Breast epithelium (tissue), 3 donors: ENCODE results near the gene TTC39A.

Experiments
- POLR2A ChIP-seq: fragments of 450-650 bp; IDR thresholded peaks from one replicate; pipeline ENCODE4 v1.6.1; 2016; ENCODE audit warnings: antibody characterized with exemption, mild to moderate bottlenecking, moderate library complexity
- TF ChIP-seq, protein P1 (sequence below), 3 donors: fragments of 450-650 bp; IDR thresholded peaks; one replicate each; pipeline ENCODE4 v1.5.1; 2016 to 2017; ENCODE audit warnings: antibody characterized with exemption in 3 of 3, mild to moderate bottlenecking in 3 of 3, moderate library complexity in 3 of 3

DNA sequence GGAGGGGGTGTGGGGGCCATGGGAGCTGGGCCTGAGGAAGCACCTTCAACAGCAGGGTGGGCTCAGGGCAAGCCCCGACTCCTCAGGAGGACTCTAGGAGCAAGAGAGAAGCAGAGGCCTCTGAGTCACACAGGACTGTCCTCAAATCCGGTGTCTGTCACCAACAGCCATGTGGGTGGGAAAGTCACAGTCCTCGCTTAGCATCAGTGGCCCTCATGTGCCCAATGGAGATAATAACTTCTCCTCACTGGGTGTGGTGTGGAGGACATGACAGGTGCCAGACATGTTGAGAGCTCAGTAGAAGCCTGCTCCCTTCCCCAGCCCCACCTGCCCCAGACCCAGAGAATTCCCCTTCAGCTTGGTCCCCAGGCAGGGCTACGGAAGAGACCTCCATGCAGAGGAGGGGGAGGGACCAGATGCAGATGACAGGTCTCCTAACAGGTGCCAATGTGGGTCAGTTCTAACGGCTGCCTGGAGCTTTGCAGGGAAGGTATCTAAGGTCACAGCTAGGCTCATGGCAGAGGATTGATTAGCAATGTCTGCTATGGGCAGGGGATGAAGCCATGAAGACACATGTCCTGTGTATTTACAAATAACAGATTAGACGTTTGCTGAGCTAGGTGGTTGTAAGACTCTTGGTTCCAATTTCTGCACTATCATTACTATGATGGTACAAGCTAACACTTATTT lies 30.2 kb downstream of the TTC39A start:
- TF ChIP-seq, protein P1, sequence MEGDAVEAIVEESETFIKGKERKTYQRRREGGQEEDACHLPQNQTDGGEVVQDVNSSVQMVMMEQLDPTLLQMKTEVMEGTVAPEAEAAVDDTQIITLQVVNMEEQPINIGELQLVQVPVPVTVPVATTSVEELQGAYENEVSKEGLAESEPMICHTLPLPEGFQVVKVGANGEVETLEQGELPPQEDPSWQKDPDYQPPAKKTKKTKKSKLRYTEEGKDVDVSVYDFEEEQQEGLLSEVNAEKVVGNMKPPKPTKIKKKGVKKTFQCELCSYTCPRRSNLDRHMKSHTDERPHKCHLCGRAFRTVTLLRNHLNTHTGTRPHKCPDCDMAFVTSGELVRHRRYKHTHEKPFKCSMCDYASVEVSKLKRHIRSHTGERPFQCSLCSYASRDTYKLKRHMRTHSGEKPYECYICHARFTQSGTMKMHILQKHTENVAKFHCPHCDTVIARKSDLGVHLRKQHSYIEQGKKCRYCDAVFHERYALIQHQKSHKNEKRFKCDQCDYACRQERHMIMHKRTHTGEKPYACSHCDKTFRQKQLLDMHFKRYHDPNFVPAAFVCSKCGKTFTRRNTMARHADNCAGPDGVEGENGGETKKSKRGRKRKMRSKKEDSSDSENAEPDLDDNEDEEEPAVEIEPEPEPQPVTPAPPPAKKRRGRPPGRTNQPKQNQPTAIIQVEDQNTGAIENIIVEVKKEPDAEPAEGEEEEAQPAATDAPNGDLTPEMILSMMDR (IDR thresholded peaks at IDR 0.05): no peak
- no peak for TF ChIP-seq POLR2A
